ENCODE measurements around the gene FRYL. TPM values are rescaled to one million over a fixed set of nuclear protein-coding genes. Genes with fewer than 3 reads are reported as not detected.
"Not testable (repeated sequence)": the region's sequence is repeated elsewhere in the genome, so short reads cannot be mapped to it uniquely, and the experiment has no call there.

Gene FRYL
- 60.6 TPM for polyA plus RNA-seq (ENCODE audit: insufficient read length)
- long read RNA-seq, donor 1 = 0 reads
- long read RNA-seq, donor 2 = 0 reads
- long read RNA-seq, donor 3, partial matches to known transcripts = 0 of 2 reads
- long read RNA-seq, donor 3, other reads (novel, unspliced or antisense) = 0 of 2 reads
- long read RNA-seq, donor 4 = 0 reads
- long read RNA-seq, donor 5 = 0 reads
- long read RNA-seq, donor 6 = 0 reads
- long read RNA-seq, donor 7, partial matches to known transcripts = 0 of 1 reads
- long read RNA-seq, donor 7, other reads (novel, unspliced or antisense) = 0 of 1 reads
- long read RNA-seq, donor 8 = 0 reads

DNA sequence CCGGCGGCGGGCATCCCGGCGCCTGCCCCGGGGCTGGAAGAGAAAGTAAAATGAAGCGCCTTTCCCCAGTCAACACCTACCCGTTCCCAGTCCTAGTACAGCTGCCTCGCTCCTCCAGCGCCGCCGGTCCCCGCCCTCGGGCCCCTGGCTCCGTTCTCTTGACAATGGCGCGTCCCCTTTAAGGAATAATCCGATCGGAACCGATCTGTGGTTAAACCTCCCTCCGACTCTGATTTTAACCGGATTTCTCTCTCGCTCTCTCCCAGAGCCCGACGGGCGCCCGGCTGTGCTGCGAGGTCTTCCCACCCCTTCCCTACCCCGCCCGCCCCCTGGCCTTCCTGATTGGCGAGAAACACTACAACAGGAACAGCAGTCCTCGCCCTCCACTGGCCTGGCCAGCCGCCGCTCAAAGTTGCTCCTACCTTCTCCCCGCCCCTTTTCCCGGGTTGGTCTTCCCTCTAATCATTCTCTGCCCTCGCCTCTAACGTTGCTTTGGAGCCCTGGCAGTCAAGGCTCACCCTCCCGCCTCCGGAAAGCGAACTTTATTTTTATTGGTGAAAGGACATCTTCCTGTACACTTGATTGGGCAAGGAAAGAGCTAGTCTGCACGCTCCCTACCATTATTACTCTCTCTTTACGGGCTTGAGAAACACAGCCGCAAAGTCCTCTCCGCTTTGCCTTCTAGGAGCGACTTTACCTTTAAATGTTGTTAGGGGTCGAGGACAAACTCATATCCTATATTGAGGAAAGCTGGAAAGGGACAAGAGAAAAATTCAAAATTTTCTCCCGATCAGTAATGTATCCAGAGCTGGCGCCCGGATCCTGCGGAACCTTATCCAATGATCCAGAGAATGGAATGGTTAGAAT lies at the start of gene FRYL:
FRYL (minus strand) TSS at position 282 of the 867 bp plus-strand sequence. CDS start 145,869 bp downstream, outside the sequence.
- DNase-seq = peak; percentile 100

DNA sequence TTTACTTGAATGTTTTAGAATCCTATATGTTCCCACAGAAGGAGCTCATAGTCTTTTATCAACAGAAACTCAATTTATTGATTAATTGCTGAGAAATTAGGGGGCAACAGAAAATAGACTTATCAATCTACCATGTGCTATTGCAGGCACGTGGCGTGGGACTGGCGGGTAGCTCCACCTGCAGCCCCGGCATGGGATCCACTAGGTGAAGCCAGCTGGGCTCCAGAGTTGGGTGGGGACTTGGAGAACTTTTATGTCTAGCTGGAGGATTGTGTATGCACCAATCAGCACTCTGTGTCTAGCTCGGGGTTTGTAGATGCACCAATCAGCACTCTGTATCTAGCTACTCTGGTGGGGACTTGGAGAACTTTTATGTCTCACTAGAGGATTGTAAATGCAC lies 47.5 kb upstream of the FRYL start:
- no peak for DNase-seq

DNA sequence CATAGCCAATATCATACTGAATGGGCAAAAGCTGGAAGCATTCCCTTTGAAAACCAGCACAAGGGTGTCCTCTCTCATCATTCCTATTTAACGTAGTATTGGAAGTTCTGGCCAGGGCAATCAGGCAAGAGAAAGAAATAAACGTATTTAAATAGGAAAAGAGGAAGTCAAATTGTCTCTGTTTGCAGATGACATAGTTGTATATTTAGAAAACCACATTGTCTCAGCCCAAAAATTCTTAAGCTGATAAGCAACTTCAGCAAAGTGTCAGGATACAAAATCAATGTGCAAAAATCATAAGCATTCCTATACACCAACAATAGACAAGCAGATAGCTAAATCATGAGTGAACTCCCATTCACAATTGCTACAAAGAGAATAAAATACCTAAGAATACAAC lies 41.4 kb upstream of the FRYL start:
- DNase-seq = not testable (repeated sequence)

DNA sequence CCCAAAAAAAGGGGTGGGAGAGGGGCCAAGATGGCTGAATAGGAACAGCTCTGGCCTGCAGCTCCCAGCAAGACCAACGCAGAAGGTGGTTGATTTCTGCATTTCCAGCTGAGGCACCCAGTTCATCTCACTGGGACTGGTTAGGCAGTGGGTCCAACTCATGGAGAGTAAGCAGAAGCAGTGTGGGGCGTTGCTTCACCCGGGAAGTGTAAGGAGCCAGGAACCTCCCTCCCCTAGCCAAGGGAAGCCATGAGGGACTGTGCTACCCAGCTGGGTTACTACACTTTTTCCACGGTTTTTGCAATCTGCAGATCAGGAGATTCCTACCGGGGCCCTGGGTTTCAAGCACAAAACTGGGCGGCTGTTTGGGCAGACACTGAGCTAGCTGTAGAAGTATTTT lies 36.9 kb upstream of the FRYL start:
- DNase-seq = no peak

DNA sequence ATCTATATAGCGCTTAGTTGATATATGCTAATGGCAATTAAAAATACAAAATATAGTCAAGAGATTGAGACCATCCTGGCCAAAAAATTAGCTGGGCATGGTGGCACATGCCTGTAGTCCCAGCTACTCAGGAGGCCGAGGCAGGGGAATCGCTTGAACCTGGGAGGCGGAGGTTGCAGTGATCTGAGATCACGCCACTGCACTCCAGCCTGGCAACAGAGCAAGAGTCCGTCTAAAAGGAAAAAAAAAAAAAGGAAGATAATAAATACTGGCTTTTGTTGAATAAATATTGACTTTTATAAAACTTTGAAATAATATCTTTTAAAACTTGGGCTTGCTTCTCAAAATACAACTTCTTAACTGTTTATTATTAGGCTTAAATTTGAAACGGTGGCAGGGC lies 36.2 kb upstream of the FRYL start:
- not testable (repeated sequence) for DNase-seq

DNA sequence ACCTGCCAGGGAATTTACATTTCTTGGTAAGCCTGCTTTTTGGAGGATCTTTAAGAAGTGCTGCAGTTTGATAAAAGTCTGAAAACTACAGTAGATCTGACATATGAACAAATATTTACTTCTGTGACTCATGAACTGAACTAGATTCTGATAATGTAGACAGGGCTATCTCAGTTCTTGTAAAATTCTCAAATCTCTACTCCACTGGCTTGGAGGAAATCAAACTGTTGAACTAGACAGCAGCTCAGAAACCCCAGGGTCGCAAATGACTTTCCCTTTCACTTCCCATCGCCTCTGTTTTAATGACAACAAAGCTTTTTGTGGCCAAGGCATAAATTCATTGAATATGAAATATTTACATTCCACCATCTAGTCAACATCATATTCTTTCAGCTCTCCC lies 35.4 kb upstream of the FRYL start:
- DNase-seq = no peak

DNA sequence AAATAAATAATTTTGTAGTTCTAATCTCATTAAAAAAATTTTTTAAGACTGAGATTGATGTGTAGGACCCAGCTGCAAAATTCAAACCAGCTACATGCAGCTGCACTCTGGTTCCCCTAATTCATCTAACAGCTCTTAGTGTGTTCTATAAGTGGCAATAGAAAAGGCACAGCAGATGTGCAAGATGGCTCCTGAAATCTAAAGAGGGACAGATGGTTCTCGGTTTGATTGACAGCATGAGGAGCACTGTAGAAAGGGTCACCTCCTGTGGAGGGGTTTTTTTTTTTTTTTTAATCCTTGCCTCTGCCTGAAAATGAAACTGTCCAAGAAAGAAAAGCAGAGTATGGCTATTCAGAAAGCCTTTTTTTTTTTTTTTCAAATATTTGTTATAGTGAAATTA lies 33.9 kb upstream of the FRYL start:
- no peak for DNase-seq

DNA sequence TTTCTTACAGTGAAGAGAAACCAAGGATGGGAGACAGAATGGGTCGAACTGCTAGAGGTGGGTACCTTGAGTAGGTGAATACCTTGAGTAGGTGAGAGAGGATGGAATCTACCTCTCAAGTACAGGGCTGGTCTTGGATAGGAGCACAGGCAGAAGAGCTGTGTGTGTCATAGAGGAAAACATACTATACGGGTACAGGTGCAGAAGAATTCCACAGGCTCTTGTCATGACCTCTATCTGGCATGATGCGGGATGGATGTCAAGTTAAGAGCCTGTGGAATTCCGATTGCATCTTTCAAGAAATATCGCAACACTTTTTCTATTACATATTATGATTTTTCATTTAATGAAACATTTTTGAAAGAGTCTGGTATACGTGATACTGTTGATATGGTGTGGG lies 32.8 kb upstream of the FRYL start:
- DNase-seq = no peak

DNA sequence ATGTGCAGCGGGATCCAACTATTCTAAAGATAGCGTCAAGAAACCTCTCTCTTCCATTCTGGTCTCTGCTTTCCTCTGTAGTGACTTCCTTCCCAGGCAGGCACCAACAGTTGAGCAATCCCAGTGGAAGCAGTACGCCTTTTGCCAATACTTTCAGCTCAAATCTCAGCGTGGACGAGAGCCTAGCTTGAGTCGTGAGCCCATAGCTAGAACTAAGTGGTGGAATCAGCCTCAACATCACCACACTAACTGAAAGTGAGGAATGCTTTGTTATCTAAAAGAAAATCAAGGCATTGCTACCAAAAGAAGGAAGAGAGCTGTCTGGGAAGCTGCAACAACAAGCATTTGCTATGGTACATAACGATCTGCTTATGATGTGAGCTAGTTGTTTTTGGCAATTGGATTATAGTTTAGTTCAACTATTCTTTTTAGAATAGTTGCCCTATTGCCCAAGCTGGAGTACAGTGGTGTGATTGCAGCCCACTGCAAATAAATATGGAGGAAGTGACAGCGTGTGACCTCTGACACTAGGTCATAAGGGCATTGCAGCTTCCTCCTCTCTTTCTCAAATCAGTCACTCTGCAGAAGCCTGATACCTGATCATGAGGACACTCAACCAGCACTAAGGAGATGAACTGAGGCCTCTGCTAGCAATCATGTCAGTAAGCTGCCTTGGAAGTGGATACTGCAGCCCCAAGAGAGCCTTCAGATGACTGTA lies 24.7 kb upstream of the FRYL start:
- DNase-seq = no peak

DNA sequence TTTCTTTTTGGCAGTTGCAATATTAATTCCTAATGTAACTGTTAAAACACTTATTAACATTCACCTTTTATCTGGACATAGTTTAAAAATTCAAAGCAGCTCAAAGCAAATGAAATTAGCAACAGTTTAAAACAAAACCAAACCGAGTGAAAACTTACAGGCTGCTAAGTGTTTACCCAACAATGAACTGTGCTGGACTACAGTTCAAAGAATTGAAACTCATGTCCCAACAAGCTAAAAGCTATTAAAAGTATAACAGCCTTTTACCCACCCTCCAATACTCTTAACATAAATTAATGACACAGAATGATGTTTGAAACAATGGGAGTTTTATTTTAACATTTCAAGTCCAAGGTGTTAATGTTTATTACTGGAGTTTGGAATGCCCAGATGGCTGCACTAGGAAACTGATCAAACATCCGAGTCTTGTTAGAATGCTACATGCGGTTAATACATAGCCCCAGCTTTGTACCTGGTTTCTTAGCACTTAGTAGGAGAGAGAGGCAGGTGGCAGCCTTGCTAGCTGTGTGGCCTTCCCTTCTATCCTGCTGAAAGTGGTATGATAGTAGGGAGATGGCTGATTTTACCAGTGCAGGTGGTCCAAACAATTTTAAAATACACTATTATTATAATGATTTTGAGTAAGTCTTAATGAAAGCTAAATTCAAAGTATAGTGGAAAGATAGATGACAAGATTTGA lies 21.1 kb upstream of the FRYL start:
- no peak for DNase-seq

DNA sequence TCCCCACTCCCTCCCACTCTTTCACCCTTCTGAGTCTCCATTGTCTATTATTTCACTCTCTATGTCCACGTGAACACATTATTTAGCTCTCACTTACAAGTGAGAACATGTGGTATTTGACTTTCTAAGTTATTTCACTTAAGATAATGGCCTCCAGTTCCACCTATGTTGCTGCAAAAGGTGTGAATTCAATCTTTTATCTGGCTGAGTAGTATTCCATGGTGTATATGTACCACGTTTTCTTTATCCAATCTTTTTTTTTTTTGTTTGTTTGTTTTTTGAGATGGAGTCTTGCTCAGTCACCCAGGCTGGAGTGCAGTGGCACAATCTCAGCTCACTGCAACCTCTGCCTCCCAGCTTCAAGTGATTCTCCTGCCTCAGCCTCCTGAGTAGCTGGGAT lies 20.1 kb upstream of the FRYL start:
- DNase-seq = not testable (repeated sequence)

DNA sequence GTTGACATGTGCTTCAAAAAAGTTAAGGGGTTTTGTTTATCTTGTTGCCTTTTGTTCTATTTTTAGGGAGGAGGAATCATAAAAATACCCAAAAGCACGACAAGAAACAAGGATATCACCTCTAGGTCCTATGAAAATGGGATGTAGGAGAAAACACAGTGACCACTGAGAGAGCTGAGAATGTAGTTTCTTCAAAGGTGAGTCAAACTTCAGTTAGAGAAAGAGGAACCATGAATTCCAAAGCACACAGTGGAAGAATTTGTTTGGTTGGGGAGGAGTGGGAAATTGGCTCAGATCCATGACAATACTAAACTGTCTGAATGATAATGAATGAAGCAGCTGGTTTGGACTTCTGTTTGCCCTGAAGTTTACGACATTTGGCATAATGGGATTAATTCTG lies 19.1 kb upstream of the FRYL start:
- no peak for DNase-seq

DNA sequence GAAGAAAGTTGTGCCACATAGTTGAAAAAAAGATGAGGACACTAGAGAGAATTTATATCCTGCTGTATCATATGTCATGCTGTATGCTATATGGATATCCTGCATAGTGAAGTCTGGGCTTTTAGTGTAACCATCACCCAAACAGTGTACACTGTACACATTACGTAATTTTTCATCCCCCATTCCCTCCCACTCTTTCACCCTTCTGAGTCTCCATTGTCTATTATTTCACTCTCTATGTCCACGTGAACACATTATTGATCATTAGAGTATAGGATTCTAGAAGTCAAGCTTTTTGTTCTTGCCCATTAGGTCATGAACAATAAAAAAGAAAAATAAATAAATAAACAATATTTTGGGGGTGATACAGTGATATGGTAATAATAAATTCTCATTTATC lies 18.0 kb upstream of the FRYL start:
- no peak for DNase-seq

DNA sequence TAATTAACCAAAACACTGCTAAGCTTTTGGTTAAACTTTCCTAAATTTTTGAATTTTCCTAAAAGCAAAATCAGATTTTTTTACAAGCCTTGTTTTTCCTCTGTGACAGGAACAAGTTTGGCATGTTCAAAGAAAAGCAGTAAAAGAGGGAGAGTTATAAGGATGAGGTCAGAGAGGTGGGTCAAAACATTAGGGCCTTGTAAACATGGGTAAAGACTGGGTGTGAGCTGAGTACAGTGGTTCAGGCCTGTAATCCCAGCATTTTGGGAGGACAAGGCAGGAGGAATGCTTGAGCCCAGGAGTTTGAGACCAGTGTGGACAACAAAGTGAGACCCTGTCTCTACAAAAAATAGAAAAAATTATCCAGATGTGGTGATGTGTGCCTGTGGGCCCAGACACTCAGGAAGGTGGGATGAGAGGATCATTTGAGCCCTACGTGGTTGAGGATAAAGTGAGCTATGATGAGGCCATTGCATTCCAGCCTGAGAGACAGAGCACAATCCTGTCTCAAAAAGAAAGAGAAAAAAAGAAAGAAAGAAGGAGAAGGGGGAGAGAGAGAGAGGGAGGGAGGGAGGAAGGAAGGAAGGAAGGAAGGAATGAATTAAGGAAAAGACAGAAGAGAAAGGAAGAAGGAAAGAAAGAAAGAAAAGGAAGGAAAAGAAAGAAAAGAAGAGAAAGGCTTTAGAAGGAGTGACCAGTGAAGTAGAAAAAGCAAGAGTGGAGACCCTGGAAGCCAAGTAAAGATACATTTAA lies 17.0 kb upstream of the FRYL start:
- DNase-seq = no peak

DNA sequence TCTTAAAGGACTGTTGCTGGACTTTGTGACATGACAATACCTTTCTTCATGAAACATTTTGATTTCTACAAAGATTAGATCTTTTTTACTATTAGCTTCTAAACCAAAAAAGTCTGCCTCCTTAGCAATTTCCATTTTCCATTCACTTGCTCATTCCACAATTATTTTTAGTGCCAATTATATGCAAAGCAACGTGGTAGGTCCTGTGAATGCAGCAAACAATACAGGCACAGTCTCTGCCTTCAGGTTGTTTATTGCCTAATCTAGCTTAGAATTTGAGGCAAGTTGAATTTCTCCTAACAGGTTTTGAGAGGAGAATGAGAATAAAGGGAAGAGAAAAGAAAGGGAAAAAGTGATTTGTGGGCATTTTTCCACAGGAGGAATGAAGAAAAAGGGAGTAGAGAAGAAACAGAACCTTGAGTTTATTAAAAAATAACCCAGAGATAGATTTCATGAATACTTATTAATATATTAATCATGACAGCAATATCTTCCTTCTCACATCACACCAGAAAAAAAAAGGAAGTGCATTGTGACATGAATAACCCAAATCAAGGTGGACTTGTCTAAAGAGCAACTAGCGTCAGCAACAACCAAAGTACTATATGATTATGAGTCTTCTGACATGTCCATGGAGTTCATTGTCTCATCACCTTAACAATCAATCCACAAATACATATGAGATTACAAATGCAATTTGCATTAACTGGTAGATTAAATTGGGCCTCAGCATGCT lies 16.3 kb upstream of the FRYL start:
- DNase-seq = no peak

DNA sequence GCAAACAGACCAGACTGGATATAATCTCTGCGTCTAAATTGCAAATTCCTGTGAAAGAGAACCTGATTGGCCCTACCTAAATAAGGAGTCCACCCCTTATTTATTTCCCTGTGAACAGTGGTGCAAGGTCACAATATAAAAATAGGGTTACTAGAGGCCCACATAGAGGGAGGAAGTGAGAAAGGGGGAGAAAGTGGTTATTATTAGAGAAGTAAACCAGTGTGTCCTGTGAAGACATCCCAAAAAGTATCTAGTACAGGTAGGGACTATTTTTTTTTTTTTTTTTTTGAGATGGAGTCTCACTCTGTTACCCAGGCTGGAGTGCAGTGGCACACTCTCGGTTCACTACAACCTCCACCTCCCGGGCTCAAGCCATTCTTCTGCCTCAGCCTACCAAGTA lies 15.0 kb upstream of the FRYL start:
- DNase-seq = no peak

DNA sequence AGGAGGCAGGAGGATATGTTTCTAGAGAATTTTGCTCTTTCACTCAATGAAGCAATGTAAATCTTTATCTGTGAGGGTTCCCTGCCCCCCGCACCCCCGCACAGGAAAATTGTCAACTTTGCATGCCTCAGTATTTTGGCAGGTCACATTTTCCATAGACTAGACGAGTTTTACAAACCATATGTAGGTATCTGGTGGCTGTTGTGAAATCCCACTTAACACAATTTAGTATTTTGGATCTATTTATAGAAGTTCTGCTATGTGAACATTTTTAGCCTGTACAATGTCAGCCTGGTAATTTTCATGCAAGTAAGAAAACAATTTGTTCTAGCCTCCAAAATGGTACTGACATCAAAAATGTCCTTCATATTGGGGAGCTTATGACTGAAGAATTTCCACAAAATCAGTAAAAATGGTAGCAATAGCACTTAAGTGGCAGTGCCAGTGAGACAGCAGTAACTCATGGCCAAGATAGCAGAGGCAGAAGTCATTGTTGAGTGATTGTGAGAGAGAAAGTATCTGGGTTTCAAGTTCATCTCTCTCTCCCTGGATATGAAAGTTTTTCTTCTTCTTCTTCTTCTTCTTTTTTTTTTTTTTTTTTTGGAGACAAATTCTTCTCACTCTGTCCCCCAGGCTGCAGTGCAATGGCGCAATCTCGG lies 12.4 kb upstream of the FRYL start:
- no peak for DNase-seq

DNA sequence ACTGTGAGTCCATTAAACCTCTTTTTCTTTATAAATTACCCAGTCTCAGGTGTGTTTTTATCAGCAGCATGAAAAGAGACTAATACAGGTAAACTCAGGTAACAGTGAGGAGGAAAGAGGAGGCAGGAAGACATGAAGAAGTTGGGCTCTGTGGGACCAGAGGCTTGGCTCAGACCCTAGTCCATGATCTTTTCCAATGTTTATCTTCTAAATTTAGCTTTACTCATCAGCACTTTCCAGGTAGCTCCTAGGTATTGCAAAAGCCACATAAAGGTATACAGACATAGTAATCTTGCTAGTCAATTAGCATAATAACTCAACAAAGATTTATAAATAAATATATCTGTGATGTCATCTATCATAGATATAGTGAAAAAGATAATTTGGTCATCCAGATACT lies 11.2 kb upstream of the FRYL start:
- DNase-seq = no peak

DNA sequence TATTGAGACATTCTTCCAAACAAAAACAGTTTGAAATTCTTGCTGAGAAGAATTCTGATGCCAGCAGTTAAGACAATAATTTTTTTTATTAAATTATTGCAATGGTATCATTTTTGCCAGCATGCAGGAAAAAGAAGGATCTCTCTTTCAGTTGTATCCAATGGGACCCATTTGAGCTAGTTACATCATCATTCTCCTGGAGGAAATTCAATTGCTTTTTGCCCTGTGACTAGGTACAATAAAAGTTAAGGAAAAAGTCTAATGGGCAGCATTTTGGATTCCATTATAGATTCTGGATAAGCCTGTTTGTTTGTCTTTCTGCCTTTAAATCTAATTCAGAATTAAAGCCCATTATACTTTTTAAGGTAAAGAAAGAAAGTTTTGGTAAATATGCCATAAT lies 10.5 kb upstream of the FRYL start:
- DNase-seq = no peak

DNA sequence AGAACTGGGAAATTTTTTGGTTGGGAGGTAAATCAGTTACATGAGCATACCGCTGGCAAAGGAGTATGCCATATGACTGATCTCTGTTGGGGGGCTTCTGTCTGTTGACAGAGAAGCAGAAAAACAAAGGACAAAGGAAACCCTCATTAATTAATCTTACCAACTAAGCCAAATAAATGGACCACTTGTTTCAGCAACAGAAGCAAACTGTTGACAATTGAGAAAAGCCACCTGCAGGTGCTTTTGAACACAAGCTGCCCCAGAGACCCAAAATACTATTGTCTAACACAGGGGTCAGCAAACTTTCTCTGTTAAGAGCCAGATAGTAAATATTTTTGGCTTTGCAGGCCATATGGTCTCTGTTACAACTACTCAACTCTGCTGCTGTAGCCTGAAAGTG lies 7.0 kb upstream of the FRYL start:
- peak; percentile 78 for DNase-seq
